Left kidney (tissue), 8 donors: ENCODE data around the gene CBLB. TPM values are rescaled to one million over a fixed set of nuclear protein-coding genes. Genes with fewer than 3 reads are reported as not detected.

Experiments used
- DNase-seq: peaks from one replicate; pipeline ENCODE4 v3.0.0-alpha.2; 2013
- long read RNA-seq, 8 donors: transcript quantifications; one replicate each; lab custom pipeline, GENCODE V29; 2026
- polyA plus RNA-seq: library from polyadenylated mRNA; unstranded; fragments of 120-200 nt; gene quantifications from one replicate; pipeline ENCODE4 v1.2.1, GENCODE V29; 2013; ENCODE audit not compliant: insufficient read length

CBLB gene
- 64.4 TPM for polyA plus RNA-seq
- long read RNA-seq, donor 1, full-length matches to known transcripts: 3 of 18 reads
- long read RNA-seq, donor 1, partial matches to known transcripts: 15 of 18 reads
- long read RNA-seq, donor 1, other reads (novel, unspliced or antisense): 0 of 18 reads
- long read RNA-seq, donor 2, full-length matches to known transcripts: 5 of 5 reads
- long read RNA-seq, donor 2, partial matches to known transcripts: 0 of 5 reads
- long read RNA-seq, donor 2, other reads (novel, unspliced or antisense): 0 of 5 reads
- long read RNA-seq, donor 3, full-length matches to known transcripts: 4 of 4 reads
- long read RNA-seq, donor 3, partial matches to known transcripts: 0 of 4 reads
- long read RNA-seq, donor 3, other reads (novel, unspliced or antisense): 0 of 4 reads
- long read RNA-seq, donor 4, full-length matches to known transcripts: 1 of 1 reads
- long read RNA-seq, donor 4, partial matches to known transcripts: 0 of 1 reads
- long read RNA-seq, donor 4, other reads (novel, unspliced or antisense): 0 of 1 reads
- long read RNA-seq, donor 5, full-length matches to known transcripts: 1 of 1 reads
- long read RNA-seq, donor 5, partial matches to known transcripts: 0 of 1 reads
- long read RNA-seq, donor 5, other reads (novel, unspliced or antisense): 0 of 1 reads
- long read RNA-seq, donor 6, full-length matches to known transcripts: 2 of 2 reads
- long read RNA-seq, donor 6, partial matches to known transcripts: 0 of 2 reads
- long read RNA-seq, donor 6, other reads (novel, unspliced or antisense): 0 of 2 reads
- long read RNA-seq, donor 7, full-length matches to known transcripts: 3 of 21 reads
- long read RNA-seq, donor 7, partial matches to known transcripts: 18 of 21 reads
- long read RNA-seq, donor 7, other reads (novel, unspliced or antisense): 0 of 21 reads
- long read RNA-seq, donor 8, full-length matches to known transcripts: 1 of 7 reads
- long read RNA-seq, donor 8, partial matches to known transcripts: 6 of 7 reads
- long read RNA-seq, donor 8, other reads (novel, unspliced or antisense): 0 of 7 reads

DNA sequence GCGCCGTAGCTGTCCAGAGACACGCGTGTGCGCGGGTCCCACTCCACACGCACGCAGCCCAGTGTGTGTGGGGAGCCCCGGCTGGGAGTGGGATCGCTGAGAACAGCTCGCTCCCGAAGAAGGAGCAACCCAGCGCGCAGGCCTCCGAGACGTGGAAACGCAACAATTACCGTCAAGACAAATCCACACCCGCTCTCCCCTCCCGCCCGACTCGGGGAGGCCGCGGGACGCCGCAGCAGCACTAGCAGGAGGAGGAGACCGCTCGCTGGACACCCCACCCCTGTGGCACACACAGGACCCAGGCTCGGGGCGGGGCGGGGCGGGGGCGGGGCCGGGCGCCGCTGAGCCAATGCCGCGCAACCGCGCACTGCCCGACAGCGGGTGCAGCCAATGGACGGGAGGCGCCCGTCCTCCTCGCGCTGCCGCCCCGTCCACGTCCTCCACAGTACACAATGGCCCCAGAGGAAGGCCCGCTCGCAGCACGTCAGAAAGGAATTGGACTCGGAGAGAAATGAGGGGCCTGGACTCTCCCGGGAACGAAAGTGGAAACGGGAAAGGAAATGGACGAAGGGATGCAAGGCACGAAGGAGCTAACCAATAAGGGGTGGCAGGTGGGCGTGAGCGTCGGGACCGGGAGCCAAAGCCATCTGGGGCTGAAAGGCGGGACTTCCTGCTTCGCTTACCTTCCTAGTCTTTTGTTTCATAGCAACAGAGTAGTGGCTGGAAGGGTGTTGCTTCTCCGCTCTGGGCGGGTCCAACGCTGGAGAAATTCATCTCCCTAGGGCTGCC lies at the start of gene CBLB:
Gene CBLB, minus strand, starts transcription at position 271 of the 789 bp plus-strand sequence. CDS start 1,435 bp downstream, outside the sequence.
- DNase-seq: peak; percentile 96

DNA sequence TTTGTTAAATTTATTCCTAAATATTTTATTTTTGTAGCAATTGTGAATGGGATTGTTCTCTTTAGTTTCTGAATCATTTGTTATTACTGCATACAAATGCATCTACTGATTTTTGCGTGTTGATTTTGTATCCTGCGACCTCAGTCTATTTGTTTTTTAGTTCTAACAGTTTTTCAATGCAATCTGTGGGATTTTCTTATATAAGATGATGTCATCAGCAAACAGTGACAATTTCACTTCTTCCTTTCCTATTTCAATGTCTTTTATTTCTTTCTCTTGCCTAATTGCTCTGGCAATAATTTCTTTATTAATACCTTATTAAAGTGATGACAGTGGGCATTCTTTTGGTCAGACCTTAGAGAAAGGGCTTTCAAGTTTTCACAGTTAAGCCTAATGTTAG lies 48.0 kb upstream of the CBLB start:
- DNase-seq: no peak

DNA sequence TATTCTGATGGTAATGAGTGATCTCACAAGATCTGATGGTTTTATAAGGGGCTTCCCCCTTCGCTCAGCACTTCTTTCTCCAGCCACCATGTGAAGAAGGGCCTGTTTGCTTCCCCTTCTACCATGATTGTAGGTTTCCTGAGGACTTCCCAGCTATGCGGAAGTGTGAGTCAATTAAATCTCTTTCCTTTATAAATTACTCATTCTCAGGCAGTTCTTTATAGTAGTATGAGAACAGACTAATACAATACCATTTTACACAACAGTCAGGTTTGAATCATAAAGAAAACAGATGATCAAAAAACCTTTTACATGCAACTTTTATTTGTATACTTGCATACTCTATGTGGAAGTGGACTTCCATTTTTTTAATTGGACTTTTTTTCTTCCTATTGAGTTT lies 46.7 kb upstream of the CBLB start:
- no peak for DNase-seq

DNA sequence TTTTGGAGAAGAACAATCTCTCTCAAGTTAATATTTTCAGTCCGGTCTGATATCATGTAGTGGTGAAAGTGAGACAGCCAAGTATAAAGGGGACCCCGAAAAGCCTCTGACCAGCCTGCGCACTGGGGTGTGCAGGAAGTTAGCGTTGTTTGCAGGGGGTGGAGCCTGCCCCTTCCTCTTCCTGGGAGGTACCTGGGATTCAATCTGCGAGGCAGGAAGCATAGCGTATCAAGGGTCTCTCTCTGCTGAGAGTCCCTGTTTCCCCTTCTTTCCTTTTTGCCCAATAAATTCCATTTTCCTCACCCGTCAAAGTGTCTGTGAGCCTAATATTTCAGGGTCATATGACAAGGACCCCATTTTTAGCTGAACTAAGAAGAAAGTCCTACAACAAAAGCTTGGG lies 44.8 kb upstream of the CBLB start:
- no peak for DNase-seq

DNA sequence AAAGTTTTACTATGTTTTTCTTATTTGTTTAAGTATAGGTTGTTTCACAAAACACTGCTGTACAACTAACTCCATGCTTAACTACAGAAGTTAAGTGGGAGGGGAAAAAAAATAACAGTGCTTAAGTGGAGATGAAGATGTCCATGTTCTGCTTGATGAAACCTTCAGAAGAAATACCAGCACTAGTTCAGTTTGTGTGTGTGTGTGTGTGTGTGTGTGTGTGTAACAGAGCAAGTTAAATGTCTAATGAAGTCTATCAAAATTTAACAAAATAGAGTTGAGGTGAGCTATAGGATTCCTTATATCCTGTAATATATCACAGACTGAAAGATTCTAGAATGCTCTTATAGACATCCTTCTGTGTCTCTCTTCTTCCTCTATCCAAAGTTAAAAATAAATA lies 44.1 kb upstream of the CBLB start:
- DNase-seq: no peak

DNA sequence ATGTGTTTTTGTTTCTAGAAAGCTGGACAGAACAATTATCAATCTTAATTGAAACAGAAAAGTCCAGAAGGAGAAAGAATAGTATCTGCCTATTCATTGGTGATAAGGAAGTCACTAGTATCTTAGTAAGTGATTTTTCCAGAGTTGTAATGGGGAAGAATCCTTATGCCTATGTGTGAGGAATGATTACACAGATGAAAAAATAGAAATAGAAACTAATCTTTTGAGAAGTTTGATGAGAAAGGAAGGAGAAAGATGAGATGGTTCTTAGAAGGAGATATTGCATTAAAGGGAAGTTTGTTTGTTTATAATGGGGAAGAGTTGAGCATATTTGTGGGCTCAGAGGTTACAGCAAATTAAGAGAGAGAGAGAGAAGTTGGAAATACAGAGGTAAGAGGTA lies 42.7 kb upstream of the CBLB start:
- DNase-seq: no peak

DNA sequence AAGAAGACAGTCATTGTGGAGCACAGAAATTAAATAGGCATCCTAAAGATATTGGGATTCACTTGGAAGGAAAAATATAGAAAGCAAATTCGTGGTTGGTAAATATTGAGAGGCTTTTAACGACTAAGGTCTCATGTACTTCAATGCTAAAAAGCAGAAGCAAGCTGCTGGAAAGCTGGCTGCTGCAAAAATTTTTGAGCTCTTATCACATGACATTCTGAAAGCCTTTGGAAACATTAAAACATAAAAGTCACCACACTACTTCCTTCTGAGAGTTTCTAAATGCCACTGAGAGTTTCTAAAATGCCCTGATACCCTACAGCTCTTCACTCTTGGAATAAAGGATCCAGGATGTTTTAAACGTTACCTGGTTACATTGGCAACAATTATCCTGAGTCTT lies 39.0 kb upstream of the CBLB start:
- no peak for DNase-seq

DNA sequence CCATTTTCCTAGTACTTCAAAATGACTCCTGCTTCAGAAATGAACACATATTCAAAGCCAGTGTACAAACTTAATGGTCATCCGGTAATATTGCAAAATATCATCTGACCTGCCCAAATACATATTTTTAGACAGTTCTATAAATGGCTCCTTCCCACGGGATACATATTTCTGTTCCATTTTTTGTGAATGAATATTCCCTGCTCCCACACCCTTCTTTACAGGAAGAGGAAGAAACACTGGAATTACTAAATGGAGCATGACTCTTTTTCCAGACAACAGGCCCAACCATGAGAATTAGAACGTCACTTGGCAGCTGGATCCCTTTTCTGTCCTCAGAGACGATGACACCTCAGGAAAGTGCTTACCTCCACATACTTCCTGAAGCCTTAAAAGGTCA lies 38.0 kb upstream of the CBLB start:
- DNase-seq: no peak

DNA sequence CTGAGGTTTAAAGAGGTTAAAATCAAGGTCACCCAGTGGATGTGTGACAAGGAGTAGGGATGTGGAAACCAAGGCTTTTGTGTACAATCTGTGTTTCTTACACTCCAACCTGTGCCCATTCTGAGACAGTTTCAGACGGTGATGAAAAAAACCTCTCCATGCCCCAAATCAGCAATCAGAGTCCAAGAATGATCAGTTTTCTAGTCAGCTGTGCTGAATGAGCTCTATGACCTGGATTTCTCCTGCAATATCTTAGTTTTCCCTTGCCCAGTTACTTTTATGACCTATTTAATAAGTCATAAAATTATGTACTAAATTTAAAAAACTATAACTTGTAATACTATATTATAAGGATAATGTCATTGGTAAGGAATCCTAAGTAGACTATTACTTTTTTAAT lies 37.5 kb upstream of the CBLB start:
- no peak for DNase-seq

DNA sequence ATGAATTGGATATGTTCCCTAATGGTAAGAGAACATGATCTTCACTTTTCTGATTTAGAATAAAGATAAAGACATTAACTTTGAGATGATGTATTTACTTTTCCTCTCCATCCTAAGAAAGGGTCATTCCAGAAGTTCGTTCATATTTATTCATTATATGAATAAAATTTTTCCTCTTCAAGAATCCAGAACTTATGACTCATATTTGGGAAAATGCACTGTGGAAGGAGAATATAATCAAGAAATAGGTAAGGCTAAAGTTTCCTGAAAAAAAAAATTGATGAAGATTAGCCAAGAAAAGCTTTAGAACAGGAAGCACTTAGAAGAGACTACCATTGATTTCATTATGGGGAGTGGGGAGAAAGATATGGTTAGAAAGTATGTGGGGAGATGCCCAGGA lies 36.5 kb upstream of the CBLB start:
- no peak for DNase-seq

DNA sequence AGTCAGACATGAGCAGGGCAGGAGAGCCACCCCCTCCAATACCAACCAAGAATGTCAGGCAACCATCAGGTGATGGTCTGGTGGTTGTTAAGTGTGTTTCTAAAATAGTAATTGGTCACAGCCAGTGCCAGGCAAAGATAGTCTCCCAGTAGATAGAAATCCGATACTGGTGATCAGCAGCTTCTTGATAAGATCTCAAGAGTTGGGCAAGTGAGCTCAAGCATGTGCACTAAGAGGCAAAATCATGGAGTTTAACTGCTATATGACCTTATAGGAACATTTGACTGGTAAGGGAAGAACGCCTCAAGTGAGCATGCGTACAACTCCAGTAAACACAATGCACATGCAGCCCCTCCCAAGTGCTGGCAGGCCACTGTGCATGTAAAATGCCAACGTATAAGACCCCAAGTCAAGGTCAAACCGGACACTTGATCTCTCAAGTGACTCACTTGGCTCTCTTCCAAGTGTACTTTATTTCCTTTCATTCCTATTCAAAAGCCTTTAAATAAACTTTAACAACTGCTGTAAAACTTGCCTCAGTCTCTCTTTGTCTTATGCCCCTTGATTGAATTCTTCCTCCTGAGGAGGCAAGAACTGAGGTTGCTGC lies 36.0 kb upstream of the CBLB start:
- DNase-seq: no peak

DNA sequence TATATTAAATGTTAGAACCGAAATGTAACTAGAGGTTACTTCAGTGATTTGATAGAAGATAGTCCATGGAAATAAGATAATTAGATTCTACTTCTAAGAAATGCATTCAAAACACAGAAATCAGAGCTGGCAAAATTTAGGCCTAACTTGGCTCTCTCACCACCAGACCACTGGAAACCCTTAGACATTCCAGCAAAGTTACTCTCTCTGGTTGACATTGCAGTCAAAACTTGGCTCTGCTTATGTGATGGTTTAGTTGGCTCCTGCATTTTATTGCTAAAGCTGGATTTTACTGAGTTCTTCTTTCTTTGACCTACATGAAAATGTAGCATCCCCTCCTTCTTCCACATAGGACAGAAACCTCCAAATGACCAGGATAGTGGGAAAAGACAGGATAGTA lies 35.4 kb upstream of the CBLB start:
- DNase-seq: no peak

DNA sequence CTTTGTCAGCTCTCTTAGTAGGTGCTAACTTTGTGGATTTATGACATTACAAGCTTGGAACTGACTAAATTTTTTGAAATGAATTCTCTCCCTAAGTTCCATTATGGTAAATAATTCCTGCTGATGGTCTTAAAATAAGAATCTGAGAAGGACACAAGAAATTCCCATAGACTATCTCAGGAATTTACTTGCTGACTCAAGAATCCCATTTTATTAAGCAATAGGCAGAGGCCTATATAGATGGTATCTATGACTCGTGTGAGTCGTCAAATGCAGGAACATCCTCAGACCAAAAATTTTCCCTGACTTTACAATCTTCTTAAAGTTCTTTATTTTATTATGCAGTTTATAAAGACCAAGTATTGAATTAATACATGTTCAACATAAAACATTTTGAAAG lies 30.7 kb upstream of the CBLB start:
- no peak for DNase-seq

DNA sequence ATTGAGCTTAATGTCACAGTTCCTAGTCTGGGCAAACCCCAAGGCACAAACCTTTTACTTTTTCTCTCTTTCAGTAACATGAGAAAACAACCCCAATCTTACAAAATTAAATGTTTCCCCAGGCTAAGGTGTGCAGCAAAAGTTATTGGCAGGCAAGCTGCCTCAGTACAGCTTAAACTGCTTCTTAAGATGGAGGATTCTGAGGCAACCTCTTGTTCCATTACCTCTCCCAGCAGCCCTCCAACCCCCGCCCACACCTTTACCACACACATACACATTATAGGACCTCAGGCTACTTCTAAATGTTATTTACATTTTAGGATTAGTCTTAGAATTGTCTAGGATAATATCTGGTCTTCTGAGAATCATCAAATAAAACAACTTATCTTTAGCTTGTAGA lies 22.3 kb upstream of the CBLB start:
- no peak for DNase-seq

DNA sequence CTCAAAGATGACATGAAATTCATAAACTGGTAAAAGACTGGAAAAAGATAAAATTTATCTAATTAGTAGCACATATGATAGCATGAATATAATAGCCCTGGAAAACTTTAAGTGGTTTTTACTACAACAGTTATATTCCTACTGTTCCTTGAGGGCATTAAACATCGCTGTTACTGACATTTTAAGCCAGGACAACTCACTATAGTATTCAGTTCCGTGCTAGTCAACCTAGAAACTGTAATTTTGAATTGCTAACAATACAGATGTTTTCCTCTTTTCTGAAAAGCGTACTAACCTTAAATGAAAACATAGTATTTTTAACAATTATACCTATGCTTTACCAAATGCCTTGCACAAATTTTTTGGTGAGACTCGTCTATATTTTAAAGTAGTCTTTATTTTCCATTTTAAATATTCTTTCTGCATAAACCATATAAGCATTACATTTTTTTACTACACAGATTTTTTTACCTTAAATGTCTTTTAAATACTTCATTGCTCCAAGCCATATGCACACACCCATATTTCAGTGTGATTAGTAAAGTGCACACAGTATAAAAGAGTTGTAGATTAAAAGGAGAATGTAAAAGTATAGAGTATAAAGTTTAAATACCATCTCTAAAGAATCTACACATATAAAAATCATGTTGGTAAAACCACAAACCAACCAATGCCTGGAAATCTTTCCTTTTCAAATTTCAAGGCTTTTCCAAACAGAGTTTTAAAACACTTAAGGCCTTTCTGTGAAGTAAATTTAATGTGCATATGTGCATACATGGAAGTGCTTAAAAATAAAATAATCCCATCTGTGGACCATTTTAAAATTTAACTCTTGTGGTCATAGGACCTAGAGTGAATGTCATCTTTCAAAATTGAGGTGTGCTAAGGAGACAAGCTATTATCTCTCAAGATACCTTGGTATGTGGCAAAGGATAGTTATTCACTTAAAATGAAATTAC lies 20.1 kb upstream of the CBLB start:
- DNase-seq: no peak

DNA sequence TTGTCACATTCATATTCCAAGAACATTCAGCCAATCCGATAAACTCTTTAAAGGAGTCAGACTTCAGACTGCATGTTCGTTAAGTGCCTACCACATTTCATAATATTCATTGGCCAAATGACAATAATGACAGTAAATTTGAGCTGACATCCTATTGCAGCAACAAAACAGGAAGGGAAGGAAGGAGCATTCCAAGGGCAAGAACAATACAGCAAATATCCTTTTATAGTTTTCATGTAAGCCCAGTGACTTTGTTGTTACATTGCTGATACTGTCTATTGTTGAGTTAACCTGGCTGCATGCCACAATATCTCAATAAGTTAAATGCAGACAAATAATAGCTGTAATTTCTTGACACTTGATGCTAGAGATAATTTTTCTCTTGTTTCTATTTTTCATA lies 16.4 kb upstream of the CBLB start:
- DNase-seq: no peak

DNA sequence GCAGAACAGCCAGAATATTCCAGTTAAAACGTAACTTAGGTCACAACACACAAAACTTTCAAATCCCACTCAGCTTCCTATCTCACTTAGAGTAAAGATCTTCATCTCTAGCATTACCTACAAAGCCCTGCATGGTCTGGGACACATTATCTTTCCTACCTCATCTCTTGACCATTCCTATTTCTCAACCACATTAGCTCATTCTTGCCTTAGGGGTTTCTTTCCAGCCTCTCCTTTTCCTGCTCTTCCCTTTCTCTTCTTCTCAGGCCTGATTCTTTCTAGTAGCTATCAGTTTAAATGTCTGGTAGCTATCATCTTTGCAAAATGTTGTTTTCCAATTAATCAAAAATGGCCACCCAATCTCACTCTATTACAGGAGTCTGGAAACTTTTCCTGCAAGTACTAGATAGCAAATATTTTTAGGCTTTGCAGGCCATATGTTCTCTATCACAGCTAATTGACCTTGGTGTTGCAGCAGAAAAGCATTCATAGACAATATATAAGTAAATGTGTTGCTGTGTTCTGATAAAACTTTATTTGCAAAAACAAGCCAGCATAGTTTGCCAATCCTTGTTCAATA lies 15.1 kb upstream of the CBLB start:
- DNase-seq: no peak

DNA sequence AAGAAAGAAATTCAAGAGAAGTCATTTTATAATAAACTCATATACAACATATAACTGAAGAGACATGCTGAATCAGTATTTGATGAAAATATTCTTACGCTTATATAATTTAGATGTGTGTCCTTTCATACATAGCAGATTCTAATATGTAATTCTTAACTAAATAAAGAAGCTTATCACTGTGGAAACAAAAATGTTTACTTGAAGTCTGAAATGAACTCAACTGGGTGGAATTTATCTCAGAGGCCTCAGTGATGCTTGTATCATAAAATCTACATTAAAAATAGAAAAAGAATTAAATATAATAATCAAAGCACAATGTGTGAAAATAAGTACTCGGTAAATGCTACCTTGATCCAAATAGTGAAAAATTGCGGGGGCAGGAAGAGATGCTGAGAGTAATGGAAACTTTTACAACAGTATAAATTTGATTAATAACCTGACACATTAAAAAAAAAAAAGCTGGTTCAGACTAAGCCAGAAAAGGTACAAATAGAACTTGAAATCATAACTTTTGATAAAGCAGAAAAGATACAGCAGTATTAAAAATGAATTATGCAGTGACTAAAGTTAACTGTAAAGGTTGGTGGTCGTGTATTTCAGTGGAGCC lies 12.0 kb upstream of the CBLB start:
- DNase-seq: no peak

DNA sequence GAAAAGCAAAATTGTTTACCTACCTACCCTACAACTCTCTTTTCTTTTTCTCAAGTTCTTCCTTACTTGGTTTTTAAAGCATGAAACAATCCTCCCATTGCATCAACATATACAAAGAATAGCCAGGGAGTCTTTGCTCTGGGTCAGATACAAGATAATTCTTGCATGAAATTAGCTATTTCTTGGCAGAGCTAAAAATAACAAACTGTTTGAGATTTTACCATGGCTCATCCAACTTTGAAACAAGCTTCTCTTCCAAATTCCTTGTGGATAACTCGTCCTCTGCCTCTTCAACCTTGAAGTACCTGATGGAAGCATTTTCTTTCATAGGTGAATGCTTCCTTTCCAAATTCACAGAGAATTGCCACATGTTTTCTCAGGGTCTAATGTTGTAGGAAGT lies 9.2 kb upstream of the CBLB start:
- DNase-seq: no peak
